Measurements from ENCODE around the gene SLC38A9.

- TF ChIP-seq, protein P1, sequence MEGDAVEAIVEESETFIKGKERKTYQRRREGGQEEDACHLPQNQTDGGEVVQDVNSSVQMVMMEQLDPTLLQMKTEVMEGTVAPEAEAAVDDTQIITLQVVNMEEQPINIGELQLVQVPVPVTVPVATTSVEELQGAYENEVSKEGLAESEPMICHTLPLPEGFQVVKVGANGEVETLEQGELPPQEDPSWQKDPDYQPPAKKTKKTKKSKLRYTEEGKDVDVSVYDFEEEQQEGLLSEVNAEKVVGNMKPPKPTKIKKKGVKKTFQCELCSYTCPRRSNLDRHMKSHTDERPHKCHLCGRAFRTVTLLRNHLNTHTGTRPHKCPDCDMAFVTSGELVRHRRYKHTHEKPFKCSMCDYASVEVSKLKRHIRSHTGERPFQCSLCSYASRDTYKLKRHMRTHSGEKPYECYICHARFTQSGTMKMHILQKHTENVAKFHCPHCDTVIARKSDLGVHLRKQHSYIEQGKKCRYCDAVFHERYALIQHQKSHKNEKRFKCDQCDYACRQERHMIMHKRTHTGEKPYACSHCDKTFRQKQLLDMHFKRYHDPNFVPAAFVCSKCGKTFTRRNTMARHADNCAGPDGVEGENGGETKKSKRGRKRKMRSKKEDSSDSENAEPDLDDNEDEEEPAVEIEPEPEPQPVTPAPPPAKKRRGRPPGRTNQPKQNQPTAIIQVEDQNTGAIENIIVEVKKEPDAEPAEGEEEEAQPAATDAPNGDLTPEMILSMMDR (IDR thresholded peaks at IDR 0.05; ENCODE audit: low read length): no peak
- no peak for TF ChIP-seq EZH2 (IDR thresholded peaks at IDR 0.05; ENCODE audit: borderline replicate concordance, low read length)
Measured at GRCh38 chr5:55720188-55720703, 8.1 kb upstream of the SLC38A9 start.

Measured in OCI-LY1 (cell line).